Measurements from ENCODE around the gene SETD6. TPM values are rescaled to one million over a fixed set of nuclear protein-coding genes. Genes with fewer than 3 reads are reported as not detected.

Gene SETD6
- total RNA-seq, 1 donor from 2014 or later: 31.1 TPM

- TF ChIP-seq, protein P1, sequence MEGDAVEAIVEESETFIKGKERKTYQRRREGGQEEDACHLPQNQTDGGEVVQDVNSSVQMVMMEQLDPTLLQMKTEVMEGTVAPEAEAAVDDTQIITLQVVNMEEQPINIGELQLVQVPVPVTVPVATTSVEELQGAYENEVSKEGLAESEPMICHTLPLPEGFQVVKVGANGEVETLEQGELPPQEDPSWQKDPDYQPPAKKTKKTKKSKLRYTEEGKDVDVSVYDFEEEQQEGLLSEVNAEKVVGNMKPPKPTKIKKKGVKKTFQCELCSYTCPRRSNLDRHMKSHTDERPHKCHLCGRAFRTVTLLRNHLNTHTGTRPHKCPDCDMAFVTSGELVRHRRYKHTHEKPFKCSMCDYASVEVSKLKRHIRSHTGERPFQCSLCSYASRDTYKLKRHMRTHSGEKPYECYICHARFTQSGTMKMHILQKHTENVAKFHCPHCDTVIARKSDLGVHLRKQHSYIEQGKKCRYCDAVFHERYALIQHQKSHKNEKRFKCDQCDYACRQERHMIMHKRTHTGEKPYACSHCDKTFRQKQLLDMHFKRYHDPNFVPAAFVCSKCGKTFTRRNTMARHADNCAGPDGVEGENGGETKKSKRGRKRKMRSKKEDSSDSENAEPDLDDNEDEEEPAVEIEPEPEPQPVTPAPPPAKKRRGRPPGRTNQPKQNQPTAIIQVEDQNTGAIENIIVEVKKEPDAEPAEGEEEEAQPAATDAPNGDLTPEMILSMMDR (IDR thresholded peaks at IDR 0.05): no peak
- intact Hi-C loops (cut with micrococcal nuclease): no loop called here
- POLR2A ChIA-PET: no interaction called here
- CTCF ChIA-PET: no interaction called here
- Mint-ChIP-seq H3K36me3 (ENCODE audit: low read depth) (no peaks in the 10 kb centered on the region), H3K27ac (no peak overlapping the region), H3K4me1 (peaks cover 8% of the 10 kb centered on the region), H3K27me3 (peaks cover 4% of the 10 kb centered on the region), H3K9me3 (no peaks in the 10 kb centered on the region), H3K4me3 (no peak overlapping the region)
- ATAC-seq (ENCODE audit: low read depth): no peak
- no peak for DNase-seq
These were observed 21.4 kb upstream of the SETD6 start for GRCh38 chr16:58493756-58494431.

GRCh38 chr16:58494981-58495520 is 20.3 kb upstream of the SETD6 start:
- ATAC-seq (ENCODE audit: low read depth) (peak; percentile 26), DNase-seq (no peak)
- intact Hi-C loops (cut with micrococcal nuclease): no loop called here
- Mint-ChIP-seq H3K4me1 (peaks cover 13% of the 10 kb centered on the region), H3K9me3 (no peaks in the 10 kb centered on the region), H3K27me3 (peaks cover 6% of the 10 kb centered on the region), H3K4me3 (no peak overlapping the region), H3K27ac (no peak overlapping the region), H3K36me3 (ENCODE audit: low read depth) (no peaks in the 10 kb centered on the region)
- ChIA-PET CTCF (no interaction called here), POLR2A (no interaction called here)
- TF ChIP-seq, protein P1 (IDR thresholded peaks at IDR 0.05): no peak

DNA sequence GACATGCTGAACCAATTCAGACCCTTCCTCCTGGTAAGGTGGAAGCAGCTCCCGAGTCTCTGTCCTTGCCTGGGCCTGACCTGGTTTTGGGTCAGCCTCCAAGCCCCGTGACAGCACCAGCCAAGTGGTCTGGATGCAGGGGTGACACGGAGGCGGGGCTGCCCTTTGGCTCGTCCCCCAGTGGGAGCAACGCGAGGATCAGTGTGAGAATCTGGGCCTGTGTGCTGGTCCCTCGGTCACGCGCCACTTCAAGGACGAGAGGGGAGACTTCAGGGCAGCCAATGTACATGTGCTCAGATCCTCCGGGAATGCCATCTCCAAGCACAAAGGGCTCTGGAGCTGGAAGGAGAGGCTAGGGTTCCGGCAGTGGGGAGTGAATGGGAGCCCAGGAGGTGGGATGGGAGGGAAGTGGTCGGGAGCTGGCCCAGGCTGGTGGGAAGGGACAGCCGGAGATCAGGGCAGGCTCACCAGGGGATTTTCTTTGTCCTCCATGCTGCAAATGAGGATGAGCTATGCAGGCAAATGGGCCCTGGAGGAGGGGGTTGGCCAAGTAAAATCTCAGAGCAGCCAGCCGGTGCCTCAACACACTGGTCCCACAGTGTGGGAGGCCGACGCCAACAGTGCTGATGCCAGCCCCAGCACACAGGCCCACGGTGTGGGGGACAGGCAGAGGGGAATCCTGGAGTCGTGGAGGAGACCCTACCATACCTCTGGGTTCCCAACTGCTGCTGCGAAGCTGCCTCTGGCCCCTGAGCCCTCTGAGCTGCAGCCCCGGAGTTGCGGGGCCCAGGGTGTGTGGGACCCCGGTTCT is 19.6 kb upstream of the SETD6 start:
- H3K27me3 Mint-ChIP-seq: peaks cover 6% of the 10 kb centered on the region
- H3K4me1 Mint-ChIP-seq: peaks cover 19% of the 10 kb centered on the region
- TF ChIP-seq, protein P1 (IDR thresholded peaks at IDR 0.05): no peak
- H3K4me3 Mint-ChIP-seq: no peak overlapping the region
- ATAC-seq (ENCODE audit: low read depth): no peak
- ChIA-PET CTCF (no interaction called here), POLR2A (interaction anchor here (0.6 kb wide), 1 partner anchor 10 kb away, joined by 6 read pairs; no protein-coding TSS in a partner anchor)
- intact Hi-C loops (cut with micrococcal nuclease): no loop called here
- no peak overlapping the region for H3K27ac Mint-ChIP-seq
- H3K36me3 Mint-ChIP-seq (ENCODE audit: low read depth): no peaks in the 10 kb centered on the region
- DNase-seq: no peak
- H3K9me3 Mint-ChIP-seq: no peaks in the 10 kb centered on the region

GRCh38 chr16:58497468-58497867 is 17.8 kb upstream of the SETD6 start:
- TF ChIP-seq, protein P1 (IDR thresholded peaks at IDR 0.05): no peak
- ChIA-PET CTCF (no interaction called here), POLR2A (interaction anchor here (0.5 kb wide), 1 partner anchor 131 kb away, joined by 4 read pairs; no protein-coding TSS in a partner anchor)

DNA sequence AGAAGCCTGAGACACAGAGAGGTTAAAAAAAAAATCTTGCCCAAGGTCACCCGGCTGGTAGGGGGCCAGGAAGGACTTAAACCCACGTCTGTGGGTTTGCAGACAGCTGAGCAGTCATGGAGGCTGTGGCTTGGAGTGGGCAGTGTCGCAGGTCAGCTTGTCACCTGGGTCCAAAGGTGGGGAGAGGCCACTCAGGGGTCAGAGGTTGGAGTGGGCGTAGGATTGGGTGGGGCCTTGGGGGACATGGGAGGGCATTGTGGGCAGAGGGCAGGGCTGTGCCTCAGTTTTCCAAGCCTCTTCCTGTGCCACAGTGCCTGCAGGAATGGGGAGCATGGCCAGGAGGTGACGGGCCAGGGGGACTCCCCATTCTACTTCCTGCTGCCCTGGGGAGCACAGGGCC is 17.4 kb upstream of the SETD6 start:
- intact Hi-C loops (cut with micrococcal nuclease): no loop called here
- Mint-ChIP-seq H3K27ac (peak overlapping the region; percentile 30), H3K27me3 (peaks cover 15% of the 10 kb centered on the region), H3K4me1 (peaks cover 33% of the 10 kb centered on the region), H3K4me3 (no peak overlapping the region), H3K9me3 (no peaks in the 10 kb centered on the region), H3K36me3 (ENCODE audit: low read depth) (no peaks in the 10 kb centered on the region)
- DNase-seq (no peak), ATAC-seq (ENCODE audit: low read depth) (no peak)
- ChIA-PET CTCF (no interaction called here), POLR2A (no interaction called here)
- TF ChIP-seq, protein P1 (IDR thresholded peaks at IDR 0.05): no peak

More at GRCh38 chr16:58497468-58497867, 17.8 kb upstream of the SETD6 start:
- H3K4me3 Mint-ChIP-seq: no peak overlapping the region
- DNase-seq: no peak
- peaks cover 33% of the 10 kb centered on the region for H3K4me1 Mint-ChIP-seq
- no peak overlapping the region for H3K27ac Mint-ChIP-seq
- H3K27me3 Mint-ChIP-seq: peaks cover 12% of the 10 kb centered on the region
- no peaks in the 10 kb centered on the region for H3K36me3 Mint-ChIP-seq (ENCODE audit: low read depth)
- ATAC-seq (ENCODE audit: low read depth): no peak
- H3K9me3 Mint-ChIP-seq: no peaks in the 10 kb centered on the region
- intact Hi-C loops (cut with micrococcal nuclease): no loop called here
